K562 (cell line): ENCODE results near the gene FAM171A1. TPM values are rescaled to one million over a fixed set of nuclear protein-coding genes. Genes with fewer than 3 reads are reported as not detected.

Experiments
- ATAC-seq: fragments of 200-7000 bp; cut with Tn5 transposase; 3 replicates; pipeline ENCODE4 v1.9.1; 2020; ENCODE audit warnings: moderate library complexity
- BruUV-seq: library from RNA; stranded (reverse); fragments of 400-500 nt; replicated peaks from 2 replicates; lab custom pipeline; 2021; lab: Mats Ljungman, UMichigan
- CTCF ChIA-PET: fragments of 300-600 bp; formaldehyde crosslinking; extraction: SDS; loops from one replicate; lab custom pipeline; 2021; ENCODE audit warnings: low intra/inter-chr PET ratio; lab: Yijun Ruan, JAX
- POLR2A ChIA-PET: fragments of 300-600, 350-650 bp; sonication (Branson Sonifier 250); formaldehyde crosslinking; extraction: SDS; loops from one replicate; lab custom pipeline; 2021; ENCODE audit warnings: antibody characterized with exemption, inconsistent platforms; lab: Yijun Ruan, JAX
- DNase-seq, 4 experiments: peaks; one replicate each; pipeline versions ENCODE4 v3.0.0 to v3.0.0-alpha.2; 2011 to 2018; ENCODE audit warnings: low spot score in 3 of 4, mixed read lengths in 3 of 4; ENCODE audit errors: extremely low read depth in 1 of 4
- FAIRE-seq: peaks from 2 replicates; lab custom pipeline; 2011; peaks lifted over from hg19 to GRCh38; lab: Jason Lieb, UNC
- H2AFZ ChIP-seq: 2 replicates; pipeline ENCODE4 v1.6.0; 2011; ENCODE audit warnings: low read depth, low read length, control low read depth, inconsistent platforms
- H3K27ac ChIP-seq: fragments of 200-600 bp; 3 replicates; pipeline ENCODE4 v1.8.0; 2011; ENCODE audit warnings: low read depth, mild to moderate bottlenecking, control low read depth, inconsistent platforms, low read length, moderate library complexity, mixed read lengths; ENCODE audit errors: extremely low read depth
- H3K27me3 ChIP-seq, 2 experiments: fragments of 300-600 bp in 1 of 2; 2 replicates in 1 of 2; 3 replicates in 1 of 2; pipeline versions ENCODE4 v1.6.0 to v1.8.0; 2011; ENCODE audit warnings: inconsistent platforms in 2 of 2, low read length in 2 of 2, mild to moderate bottlenecking in 1 of 2, mixed read lengths in 1 of 2, moderate library complexity in 1 of 2; ENCODE audit not compliant: control insufficient read depth in 2 of 2, insufficient read depth in 2 of 2
- H3K36me3 ChIP-seq: fragments of 300-600 bp; 3 replicates; pipeline ENCODE4 v1.8.0; 2011; ENCODE audit warnings: mild to moderate bottlenecking, low read length, inconsistent platforms; ENCODE audit not compliant: control insufficient read depth, insufficient read depth
- H3K4me1 ChIP-seq, 2 experiments: fragments of 200-600 bp in 1 of 2; replicated peaks in 1 of 2; 2 replicates in 1 of 2; 3 replicates in 1 of 2; pipeline versions ENCODE4 v1.5.1 to v1.8.0; 2011; ENCODE audit warnings: inconsistent platforms in 2 of 2, low read length in 2 of 2, mild to moderate bottlenecking in 1 of 2, mixed read lengths in 1 of 2, moderate library complexity in 1 of 2; ENCODE audit not compliant: control insufficient read depth in 2 of 2, insufficient read depth in 2 of 2
- H3K4me2 ChIP-seq: 2 replicates; pipeline ENCODE4 v1.6.1; 2011; ENCODE audit warnings: low read length, control low read depth, inconsistent platforms, mixed read lengths; ENCODE audit not compliant: insufficient read depth
- H3K4me3 ChIP-seq: fragments of 200-600 bp; sonication (generic), shearing (Covaris generic); 2 replicates; pipeline ENCODE4 v1.5.1; 2016; ENCODE audit warnings: control low read depth, inconsistent platforms
- H3K79me2 ChIP-seq: fragments of 200-600 bp; 3 replicates; pipeline ENCODE4 v1.8.0; 2011; ENCODE audit warnings: low read length, inconsistent platforms; ENCODE audit not compliant: control insufficient read depth, insufficient read depth
- H3K9ac ChIP-seq, 2 experiments: 2 replicates each; pipeline versions ENCODE4 v1.6.0 to v1.6.1; 2011; ENCODE audit warnings: low read depth in 2 of 2, low read length in 2 of 2, control low read depth in 1 of 2, inconsistent platforms in 1 of 2, mild to moderate bottlenecking in 1 of 2, mixed read lengths in 1 of 2; ENCODE audit not compliant: insufficient read depth in 1 of 2
- H3K9me1 ChIP-seq: one replicate; pipeline ENCODE4 v1.6.0; 2011; ENCODE audit warnings: inconsistent platforms, mild to moderate bottlenecking, low read length, moderate library complexity; ENCODE audit not compliant: control insufficient read depth, insufficient read depth
- H3K9me3 ChIP-seq: replicated peaks from 2 replicates; pipeline ENCODE4 v1.5.1; 2011; ENCODE audit warnings: low read depth, low read length, inconsistent platforms; ENCODE audit not compliant: control insufficient read depth, insufficient read depth
- H4K20me1 ChIP-seq: replicated peaks from 2 replicates; pipeline ENCODE4 v1.6.1; 2011; ENCODE audit warnings: low read length, inconsistent platforms, mixed read lengths; ENCODE audit not compliant: control insufficient read depth, insufficient read depth
- BMI1 ChIP-seq: fragments of 150-350 bp; IDR thresholded peaks from 2 replicates; pipeline ENCODE4 v1.6.1; 2014; ENCODE audit warnings: low read length
- CHD4 ChIP-seq: fragments of 200-600 bp; sonication (generic); IDR thresholded peaks from 3 replicates; pipeline ENCODE4 v1.6.1; 2012; ENCODE audit warnings: low read depth, mild to moderate bottlenecking, mixed read lengths, low read length, inconsistent platforms; ENCODE audit not compliant: insufficient read depth, insufficient replicate concordance, poor library complexity, severe bottlenecking
- CREB1 ChIP-seq, 2 experiments: sonication (generic) in 1 of 2; formaldehyde crosslinking in 1 of 2; IDR thresholded peaks; 2 replicates each; pipeline versions ENCODE4 v1.6.1 to v1.8.0; 2012 to 2022; ENCODE audit warnings: inconsistent platforms in 1 of 2, mild to moderate bottlenecking in 1 of 2, missing genetic modification reagents in 1 of 2, moderate library complexity in 1 of 2
- NONO ChIP-seq, 2 experiments: fragments of 200-400 bp in 1 of 2; fragments of 450-650 bp in 1 of 2; formaldehyde crosslinking in 1 of 2; IDR thresholded peaks; 2 replicates each; pipeline ENCODE4 v1.6.1; 2017; ENCODE audit warnings: low read depth in 2 of 2, mild to moderate bottlenecking in 2 of 2, moderate library complexity in 2 of 2, low read length in 1 of 2
- PATZ1 ChIP-seq: fragments of 250-450 bp; sonication (Bioruptor Pico); IDR thresholded peaks from 2 replicates; pipeline ENCODE4 v1.5.0; 2020; ENCODE audit warnings: mild to moderate bottlenecking, borderline replicate concordance
- PBX2 ChIP-seq, 2 experiments: IDR thresholded peaks in 1 of 2; conservative IDR thresholded peaks in 1 of 2; 2 replicates each; pipeline ENCODE4 v1.6.1; 2016; ENCODE audit warnings: low read depth in 2 of 2, mild to moderate bottlenecking in 1 of 2, missing compliant biosample characterization in 1 of 2, missing genetic modification characterization in 1 of 2, moderate library complexity in 1 of 2
- PCBP1 ChIP-seq: fragments of 200-400 bp; formaldehyde crosslinking; IDR thresholded peaks from 2 replicates; pipeline ENCODE4 v1.6.1; 2018; ENCODE audit warnings: mild to moderate bottlenecking, low read depth, low read length; ENCODE audit not compliant: poor library complexity, severe bottlenecking
- ZC3H11A ChIP-seq: IDR thresholded peaks from 2 replicates; pipeline ENCODE4 v1.6.1; 2012; ENCODE audit warnings: low read depth, low read length, improper control_type of control experiment
- ZFP1 ChIP-seq: fragments of 450-650 bp; formaldehyde crosslinking; IDR thresholded peaks from 2 replicates; pipeline ENCODE4 v1.4.0; 2020; ENCODE audit warnings: mild to moderate bottlenecking, mixed read lengths
- ZNF212 ChIP-seq: fragments of 450-650 bp; formaldehyde crosslinking; IDR thresholded peaks from 2 replicates; pipeline ENCODE4 v1.4.0; 2020; ENCODE audit warnings: mild to moderate bottlenecking
- WGBS: fragments of 100-300 bp; shearing (Covaris generic); methylation state at CpG from one replicate; pipeline ENCODE4 v1.1.6; 2016; ENCODE audit warnings: low coverage, mixed read lengths; ENCODE audit not compliant: insufficient coverage; ENCODE audit errors: missing lambda C conversion rate; 5-methylcytosine and 5-hydroxymethylcytosine counted together
- in situ Hi-C: fragments of 300-500 bp; cut with MboI; formaldehyde crosslinking; loops from 4 replicates; pipeline ENCODE4 v1.15.0; 2018; ENCODE audit warnings: inconsistent platforms, mixed read lengths
- intact Hi-C: fragments of 100-400 bp; cut with micrococcal nuclease; formaldehyde crosslinking; loops from 2 replicates; pipeline ENCODE4 v1.14.2; 2022
- polyA plus RNA-seq, 8 experiments: library from polyadenylated mRNA; depleted of rRNA in 4 of 8; stranded (reverse) in 5 of 8; unstranded in 3 of 8; fragments of >200 nt; fragmentation: Nextera tagmentation in 2 of 8; fragmentation: Illumina TruSeq in 1 of 8; extraction: Ambion mirVana in 2 of 8; extraction: Trizol in 1 of 8; gene quantifications; 2 replicates each; pipeline versions ENCODE4 v1.2.1 to v1.2.3, GENCODE V29; 2011 to 2014; ENCODE audit warnings: inconsistent platforms in 1 of 8, missing spikeins in 1 of 8
- total RNA-seq, 7 experiments: library from RNA; depleted of rRNA in 6 of 7; stranded (reverse); fragments of >200 nt in 6 of 7; fragmentation: Illumina TruSeq in 2 of 7; extraction: Trizol in 2 of 7; gene quantifications; 2 replicates each; pipeline versions ENCODE4 v1.2.1 to v1.2.3, GENCODE V29; 2011 to 2021; ENCODE audit warnings: low replicate concordance in 1 of 7

The FAM171A1 gene
- total and polyA plus RNA-seq, 9 of the 15 experiments (the other 6 are each of a cell fraction or from before 2014, with no cell fraction given), result 0.51 to 8.2 (median 4.8) TPM

DNA sequence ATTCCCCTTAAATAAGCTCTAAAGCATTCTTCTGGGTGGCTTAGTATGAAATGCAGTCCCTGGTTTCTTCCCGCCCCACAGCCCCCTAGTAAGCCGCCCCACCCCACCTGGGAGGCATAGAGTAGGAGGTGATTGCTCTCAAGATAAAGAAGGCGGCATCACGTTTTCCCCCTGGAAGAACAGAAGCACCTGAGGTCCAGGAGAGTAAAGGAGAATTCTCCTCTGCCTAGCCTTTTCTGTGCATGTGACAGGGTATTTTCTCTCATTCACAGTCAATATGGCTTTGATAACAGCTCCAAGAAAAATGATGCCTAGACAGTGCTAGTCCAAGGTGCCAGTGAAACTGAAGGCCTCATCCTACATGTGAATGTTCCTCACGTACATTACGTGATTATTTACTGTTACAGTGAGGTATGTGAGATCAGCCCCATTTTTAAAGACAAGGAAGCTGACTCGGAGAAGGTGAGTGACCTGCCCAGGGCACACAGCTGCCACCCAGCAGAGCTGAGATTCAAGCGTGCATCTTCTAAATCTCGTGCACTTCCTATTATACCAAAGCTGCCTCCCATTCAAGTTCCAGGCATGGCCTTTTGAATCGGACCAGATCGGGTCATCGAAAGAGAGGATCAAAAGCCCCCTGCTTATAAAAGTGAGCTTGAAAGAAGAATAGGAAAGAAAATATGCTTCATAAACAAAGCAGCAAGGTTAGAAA, 59.4 kb downstream of the FAM171A1 start:
- 64% methylated on average over 12 of the region's 12 CpGs for WGBS
- no peak for FAIRE-seq

More for the DNA sequence above, 59.4 kb downstream of the FAM171A1 start:
- ChIA-PET CTCF (no interaction called here), POLR2A (interaction anchor here (0.8 to 1.1 kb wide), 2 partner anchors 13 to 51 kb away, joined by 3 to 6 read pairs; no protein-coding TSS in a partner anchor)
- Histone ChIP-seq H3K27ac (no peak overlapping the region), H3K27me3 (peaks cover 0 to 5% of the 10 kb centered on the region in 2 experiments; a peak in 1 of 5 replicates), H3K4me3 (no peak overlapping the region), H4K20me1 (no peaks in the 10 kb centered on the region), H3K4me2 (no peak overlapping the region), H3K4me1 (peaks cover 6 to 23% of the 10 kb centered on the region in 2 experiments), H3K9ac (no peak overlapping the region), H3K79me2 (no peaks in the 10 kb centered on the region), H3K9me3 (no peaks in the 10 kb centered on the region; the same call in 1 of the 2 replicates), H2AFZ (no peak overlapping the region), H3K36me3 (no peaks in the 10 kb centered on the region), H3K9me1 (no peaks in the 10 kb centered on the region)
- ATAC-seq (no peak), DNase-seq (no peak)
- BruUV-seq, result no TSS peak
- in situ Hi-C loops, result no loop called here
- intact Hi-C loops, result loop anchor here (5.0 kb wide), 1 partner anchor 56 kb away; no protein-coding TSS in a partner anchor
- TF ChIP-seq PATZ1 (CRISPR knock-in tag) (no peak), ZC3H11A (no peak), BMI1 (no peak), CHD4 (no peak), PBX2 (CRISPR knock-in tag; IDR thresholded peaks at IDR 0.05; ENCODE audit: low read depth) (no peak), PBX2 (tag; conservative IDR thresholded peaks at IDR 0.05; ENCODE audit: low read depth) (no peak), PCBP1 (no peak), ZFP1 (no peak), CREB1 (IDR thresholded peaks at IDR 0.05) (no peak), CREB1 (CRISPR knock-in tag; IDR thresholded peaks at IDR 0.05) (no peak), NONO (IDR thresholded peaks at IDR 0.05; ENCODE audit: low read depth in 2 of 2, low read length in 1 of 2) (no peak), ZNF212 (CRISPR knock-in tag) (no peak)
- TF ChIP-seq, all 486 proteins: peak for 0
